HG03175 (cell line): ENCODE measurements around the gene EWSR1.

Source experiments
- ATAC-seq: cut with Tn5 transposase; IDR thresholded peaks from one replicate; pipeline ENCODE4 v1.9.1; 2021; ENCODE audit warnings: mild to moderate bottlenecking, moderate library complexity; ENCODE audit not compliant: unreplicated experiment

EWSR1 gene

DNA sequence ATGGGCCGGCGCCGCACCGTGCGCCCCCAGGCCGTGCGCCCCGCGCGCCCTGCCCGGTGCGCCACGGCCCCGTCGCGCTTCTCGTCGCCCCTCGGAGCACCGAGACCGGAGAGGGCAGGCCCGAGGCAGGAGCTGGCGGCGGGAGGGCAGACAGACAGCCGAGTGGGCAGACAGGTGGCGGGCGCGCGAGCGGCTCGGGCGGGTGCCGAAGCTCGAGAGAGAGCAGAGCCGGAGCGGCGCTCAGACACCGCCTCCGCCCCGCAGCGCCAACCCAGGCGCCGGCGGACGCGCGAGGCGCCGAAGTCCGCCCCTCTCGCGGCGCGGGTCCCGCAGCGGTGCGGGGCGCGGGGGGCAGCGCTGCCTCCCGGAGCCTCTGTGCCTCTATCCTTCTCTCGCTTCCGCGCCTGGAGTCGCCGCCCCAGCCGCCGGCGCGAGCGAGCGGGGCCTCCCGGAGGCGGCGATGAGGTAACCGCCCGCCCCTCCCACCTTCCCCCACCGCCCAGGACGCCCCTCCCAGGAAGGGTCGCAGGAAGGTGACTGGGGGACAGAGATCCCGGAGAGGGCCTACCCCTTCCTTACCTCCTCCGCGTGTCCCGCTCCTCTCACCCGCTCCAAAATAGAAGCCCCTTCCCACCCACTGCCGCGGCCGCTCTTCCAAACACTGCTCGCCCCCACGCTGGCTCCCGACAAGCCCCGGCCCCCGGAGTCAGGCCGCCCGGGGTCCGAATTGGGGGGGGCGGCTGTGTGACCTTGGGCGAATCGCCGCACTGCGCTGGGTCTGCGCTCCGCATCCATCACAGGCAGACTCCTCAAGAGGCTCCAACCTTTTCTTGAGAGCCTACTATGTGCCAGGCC is 47.4 kb downstream of the EWSR1 start, which contains the start of gene RASL10A:
Gene RASL10A (minus strand): TSS at position 412 of the 855 bp plus-strand sequence. CDS start 451 bp downstream, outside the sequence.
- ATAC-seq = no peak

- no peak for ATAC-seq
These were observed 48.2 kb downstream of the EWSR1 start for GRCh38 chr22:29316141-29316828.

DNA sequence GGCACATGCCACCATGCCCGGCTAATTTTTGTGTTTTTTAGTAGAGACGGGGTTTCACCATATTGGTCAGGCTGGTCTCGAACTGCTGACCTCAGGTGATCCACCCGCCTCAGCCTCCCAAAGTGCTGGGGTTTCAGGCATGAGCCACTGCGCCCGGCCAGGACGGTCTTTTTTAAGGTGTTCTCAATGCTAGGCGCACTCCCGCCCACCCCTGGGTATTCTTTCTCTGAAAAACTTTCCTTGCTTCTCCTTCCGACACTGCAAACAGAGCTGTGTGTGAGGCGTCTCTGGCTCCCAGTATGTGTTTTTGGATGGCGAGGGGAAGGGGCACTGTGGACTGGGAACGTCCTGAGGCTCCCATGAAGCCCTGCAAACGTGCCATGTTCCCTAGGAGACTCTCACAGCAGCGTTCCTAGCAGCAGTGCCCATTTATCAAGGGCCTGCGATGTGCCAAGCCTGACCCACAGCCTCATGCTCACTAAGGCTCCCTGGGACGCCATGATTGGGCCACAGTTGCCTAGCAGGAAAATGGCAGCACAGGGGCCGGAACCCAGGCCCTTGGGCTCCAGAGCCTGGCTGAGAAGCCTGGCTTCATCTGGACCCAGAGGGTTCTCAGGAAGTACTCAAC is 49.9 kb downstream of the EWSR1 start:
- no peak for ATAC-seq

DNA sequence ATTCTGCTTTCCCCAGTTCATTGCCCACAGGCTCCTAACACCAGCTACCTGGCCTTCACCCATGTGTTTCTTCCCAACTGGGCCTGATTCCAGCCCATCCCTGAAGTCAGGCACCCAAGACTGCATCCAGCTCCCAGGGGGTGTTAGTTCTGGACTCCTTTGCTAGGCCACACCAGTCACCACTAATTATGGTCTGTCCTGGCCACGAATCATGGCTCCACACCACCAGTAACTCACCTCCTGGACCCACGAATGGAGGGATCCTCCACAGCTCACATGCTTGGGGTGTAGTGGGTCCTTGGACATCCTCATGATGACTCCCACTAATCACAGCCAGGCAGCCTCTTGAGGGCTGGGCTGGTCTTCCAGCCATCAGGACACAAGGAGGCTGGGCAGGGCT is 51.0 kb downstream of the EWSR1 start:
- ATAC-seq = no peak

DNA sequence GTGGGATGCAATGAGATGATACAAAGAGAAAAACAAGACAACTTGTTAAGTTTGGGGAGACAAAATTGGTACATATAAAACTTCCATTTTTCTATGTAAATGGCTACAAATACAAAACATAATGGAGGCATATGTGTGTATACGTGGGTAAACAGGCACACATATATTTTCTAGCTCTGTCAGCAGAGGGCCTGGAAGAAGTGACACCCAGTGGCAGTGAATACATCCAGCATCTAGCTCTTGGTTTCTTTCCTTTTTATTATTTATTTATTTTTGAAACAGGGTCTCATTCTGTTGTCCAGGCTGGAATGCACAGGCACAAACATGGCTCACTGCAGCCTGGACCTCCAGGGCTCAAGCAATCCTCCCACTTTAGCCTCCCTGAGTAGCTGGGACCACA is 52.5 kb downstream of the EWSR1 start:
- ATAC-seq = no peak

DNA sequence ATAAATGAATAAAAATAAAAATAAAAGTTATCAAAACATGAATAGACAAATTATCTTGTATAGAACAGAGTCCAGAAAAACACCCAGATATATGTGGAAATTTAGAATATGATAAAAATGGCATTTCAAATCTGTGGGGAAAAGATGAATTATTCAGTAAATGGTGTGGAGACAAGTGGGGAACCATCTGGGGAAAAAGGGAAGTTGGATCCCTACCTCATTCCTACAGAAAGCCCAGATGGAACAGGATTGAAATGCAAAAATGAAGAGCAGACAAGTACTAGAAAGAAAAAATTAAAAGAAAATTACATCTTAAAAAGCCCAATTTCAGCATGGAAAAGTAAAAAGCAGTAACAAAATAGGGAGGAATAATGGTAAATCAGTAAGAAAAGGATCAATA is 55.6 kb downstream of the EWSR1 start:
- no peak for ATAC-seq

GRCh38 chr22:29325356-29325755 is 57.3 kb downstream of the EWSR1 start:
- ATAC-seq = no peak

DNA sequence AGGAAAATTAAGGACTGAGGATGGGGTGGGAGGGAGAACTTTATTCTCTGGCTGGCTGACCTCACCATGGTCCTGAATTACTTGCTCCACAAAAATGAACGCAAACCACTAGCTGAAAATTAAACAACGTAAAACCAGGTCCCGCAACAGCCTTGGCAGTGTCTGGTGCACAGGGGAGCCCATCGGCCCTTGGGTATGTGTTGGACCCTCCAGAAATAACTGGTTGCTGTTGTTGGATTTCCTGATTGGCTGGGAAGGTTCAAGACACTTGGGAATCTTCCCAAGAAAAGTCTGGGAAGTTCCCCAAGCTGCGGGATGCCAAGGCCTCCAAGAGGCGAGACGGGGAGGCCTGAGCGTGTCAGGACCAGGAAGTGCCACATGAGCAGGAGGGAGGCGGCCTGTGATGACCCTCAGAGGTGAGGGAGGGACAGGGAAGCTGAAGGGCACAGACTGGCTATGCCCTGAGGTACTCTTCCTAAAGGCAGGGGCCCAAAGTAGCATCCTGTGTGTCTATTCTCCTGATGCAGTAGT is 57.8 kb downstream of the EWSR1 start:
- ATAC-seq = no peak

DNA sequence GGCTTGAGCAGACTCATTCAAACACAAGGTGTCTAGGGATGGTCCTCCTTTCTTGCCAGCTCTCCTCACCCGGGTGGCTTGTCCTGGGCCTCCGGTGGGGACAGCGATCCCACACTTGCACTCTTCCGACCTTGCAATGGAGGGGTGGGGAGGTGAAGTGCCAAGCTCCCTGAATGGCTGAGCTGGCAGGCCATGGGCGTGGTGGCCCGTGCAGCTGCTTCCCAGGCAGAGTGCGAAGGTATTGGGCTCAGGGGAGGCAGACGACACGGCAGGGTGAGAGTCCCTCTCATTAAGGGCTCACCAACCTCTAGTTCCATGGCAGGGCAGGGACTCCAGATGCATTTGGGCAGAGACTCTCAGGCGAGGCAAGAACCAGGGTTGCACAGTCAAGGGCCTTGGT is 58.4 kb downstream of the EWSR1 start:
- no peak for ATAC-seq

GRCh38 chr22:29327089-29327764 is 59.2 kb downstream of the EWSR1 start:
- no peak for ATAC-seq

- no peak for ATAC-seq
These were observed 60.0 kb downstream of the EWSR1 start for GRCh38 chr22:29328055-29328454.

- no peak for ATAC-seq
These were observed 60.8 kb downstream of the EWSR1 start for GRCh38 chr22:29328566-29329500.

DNA sequence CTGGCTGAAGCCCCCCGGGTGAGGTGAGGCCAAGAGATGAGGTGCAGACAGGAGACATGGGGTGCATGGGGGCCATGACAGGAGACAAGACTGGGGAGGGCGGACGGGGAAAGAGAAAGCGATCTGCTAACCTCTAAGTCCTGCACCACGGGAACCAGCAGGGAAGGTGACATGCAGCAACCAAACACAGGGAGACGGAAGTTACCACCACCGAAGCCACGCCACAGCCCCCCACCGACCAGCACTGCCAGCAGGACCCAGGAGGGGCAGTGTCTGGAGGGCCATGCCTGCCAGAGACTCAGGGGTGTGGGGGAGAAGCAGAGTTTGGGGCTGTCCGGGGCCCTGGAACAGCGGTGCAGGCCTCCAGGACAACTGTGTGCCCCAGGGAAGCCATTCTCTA is 61.5 kb downstream of the EWSR1 start:
- no peak for ATAC-seq

- no peak for ATAC-seq
These were observed 62.2 kb downstream of the EWSR1 start for GRCh38 chr22:29330291-29330690.

DNA sequence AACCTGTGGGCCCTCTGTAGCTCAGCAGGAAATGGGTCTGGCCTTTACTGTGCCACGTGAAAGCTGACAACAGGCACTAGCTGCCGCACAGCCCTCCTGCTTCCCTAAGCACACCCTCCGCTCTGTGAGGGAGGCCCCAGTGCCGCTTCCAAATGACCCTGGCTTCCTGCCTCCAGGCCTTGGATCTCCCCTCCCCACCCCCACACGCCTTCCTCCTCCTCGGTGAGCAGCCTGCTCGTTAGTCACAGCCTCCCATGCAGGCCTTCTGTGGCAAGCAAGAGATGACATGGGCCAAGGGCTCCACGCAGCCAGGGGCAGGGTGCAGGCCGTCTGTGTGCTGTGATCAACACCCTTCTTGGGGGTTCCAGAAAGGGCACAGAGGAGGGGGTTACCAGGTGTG is 62.7 kb downstream of the EWSR1 start:
- no peak for ATAC-seq

- no peak for ATAC-seq
These were observed 63.1 kb downstream of the EWSR1 start for GRCh38 chr22:29331213-29331612.

- no peak for ATAC-seq
These were observed 63.7 kb downstream of the EWSR1 start for GRCh38 chr22:29331658-29332300.

GRCh38 chr22:29332886-29333496 is 64.9 kb downstream of the EWSR1 start:
- no peak for ATAC-seq

DNA sequence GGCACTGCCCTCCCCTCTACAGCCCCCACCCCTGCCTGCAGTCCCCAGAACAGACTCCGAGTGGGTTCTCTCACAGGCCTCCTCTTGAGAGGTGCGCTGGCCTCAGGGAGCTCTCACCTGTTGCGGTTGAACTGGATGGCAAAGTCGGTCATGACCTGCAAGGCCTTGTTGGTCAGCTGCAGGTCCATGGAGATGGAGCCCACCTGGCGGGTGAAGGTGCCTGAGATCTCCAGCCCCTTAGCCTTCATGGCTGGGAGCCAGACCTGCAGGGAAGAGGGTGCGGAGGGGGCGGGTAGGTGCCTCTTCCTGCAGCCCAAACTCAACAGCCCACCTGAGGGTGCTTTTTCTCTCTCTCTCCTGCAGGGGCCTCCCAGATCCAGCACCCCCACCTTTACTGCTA is 66.1 kb downstream of the EWSR1 start:
- ATAC-seq = no peak
